Right ventricle myocardium inferior (tissue), 1 donor: ENCODE measurements around the gene PPRC1. TPM values are rescaled to one million over a fixed set of nuclear protein-coding genes. Genes with fewer than 3 reads are reported as not detected.

Experiments
- ATAC-seq: fragments of 200-7000 bp; cut with Tn5 transposase; one replicate; pipeline ENCODE4 v1.9.1; 2020; ENCODE audit warnings: mild to moderate bottlenecking, moderate library complexity
- DNase-seq: peaks from one replicate; pipeline ENCODE4 v3.0.0; 2021; ENCODE audit errors: missing footprints
- intact Hi-C: fragments of 100-400 bp; cut with DNase I; formaldehyde crosslinking; loops from one replicate; pipeline ENCODE4 v1.11.0; 2022
- long read RNA-seq: library from polyadenylated mRNA; unstranded; transcript quantifications from one replicate; pipeline ENCODE4 v2.0.0, GENCODE V29; 2021
- total RNA-seq: library from RNA; stranded (reverse); fragmentation: NEBNext Ultra II Directional; extraction: Animal tissue kit (Norgen Biotek cat#: 25700); gene quantifications from one replicate; pipeline ENCODE4 v1.2.1, GENCODE V29; 2021
- donor health status: DM: no; HTN: yes; CAD: no; lungs with severe emphysema.

Gene PPRC1, protein sequence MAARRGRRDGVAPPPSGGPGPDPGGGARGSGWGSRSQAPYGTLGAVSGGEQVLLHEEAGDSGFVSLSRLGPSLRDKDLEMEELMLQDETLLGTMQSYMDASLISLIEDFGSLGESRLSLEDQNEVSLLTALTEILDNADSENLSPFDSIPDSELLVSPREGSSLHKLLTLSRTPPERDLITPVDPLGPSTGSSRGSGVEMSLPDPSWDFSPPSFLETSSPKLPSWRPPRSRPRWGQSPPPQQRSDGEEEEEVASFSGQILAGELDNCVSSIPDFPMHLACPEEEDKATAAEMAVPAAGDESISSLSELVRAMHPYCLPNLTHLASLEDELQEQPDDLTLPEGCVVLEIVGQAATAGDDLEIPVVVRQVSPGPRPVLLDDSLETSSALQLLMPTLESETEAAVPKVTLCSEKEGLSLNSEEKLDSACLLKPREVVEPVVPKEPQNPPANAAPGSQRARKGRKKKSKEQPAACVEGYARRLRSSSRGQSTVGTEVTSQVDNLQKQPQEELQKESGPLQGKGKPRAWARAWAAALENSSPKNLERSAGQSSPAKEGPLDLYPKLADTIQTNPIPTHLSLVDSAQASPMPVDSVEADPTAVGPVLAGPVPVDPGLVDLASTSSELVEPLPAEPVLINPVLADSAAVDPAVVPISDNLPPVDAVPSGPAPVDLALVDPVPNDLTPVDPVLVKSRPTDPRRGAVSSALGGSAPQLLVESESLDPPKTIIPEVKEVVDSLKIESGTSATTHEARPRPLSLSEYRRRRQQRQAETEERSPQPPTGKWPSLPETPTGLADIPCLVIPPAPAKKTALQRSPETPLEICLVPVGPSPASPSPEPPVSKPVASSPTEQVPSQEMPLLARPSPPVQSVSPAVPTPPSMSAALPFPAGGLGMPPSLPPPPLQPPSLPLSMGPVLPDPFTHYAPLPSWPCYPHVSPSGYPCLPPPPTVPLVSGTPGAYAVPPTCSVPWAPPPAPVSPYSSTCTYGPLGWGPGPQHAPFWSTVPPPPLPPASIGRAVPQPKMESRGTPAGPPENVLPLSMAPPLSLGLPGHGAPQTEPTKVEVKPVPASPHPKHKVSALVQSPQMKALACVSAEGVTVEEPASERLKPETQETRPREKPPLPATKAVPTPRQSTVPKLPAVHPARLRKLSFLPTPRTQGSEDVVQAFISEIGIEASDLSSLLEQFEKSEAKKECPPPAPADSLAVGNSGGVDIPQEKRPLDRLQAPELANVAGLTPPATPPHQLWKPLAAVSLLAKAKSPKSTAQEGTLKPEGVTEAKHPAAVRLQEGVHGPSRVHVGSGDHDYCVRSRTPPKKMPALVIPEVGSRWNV (N-terminal part only)
- 14.3 TPM for total RNA-seq
- long read RNA-seq, full-length matches to known transcripts, result 2 of 5 reads
- long read RNA-seq, partial matches to known transcripts, result 3 of 5 reads
- long read RNA-seq, other reads (novel, unspliced or antisense), result 0 of 5 reads

DNA sequence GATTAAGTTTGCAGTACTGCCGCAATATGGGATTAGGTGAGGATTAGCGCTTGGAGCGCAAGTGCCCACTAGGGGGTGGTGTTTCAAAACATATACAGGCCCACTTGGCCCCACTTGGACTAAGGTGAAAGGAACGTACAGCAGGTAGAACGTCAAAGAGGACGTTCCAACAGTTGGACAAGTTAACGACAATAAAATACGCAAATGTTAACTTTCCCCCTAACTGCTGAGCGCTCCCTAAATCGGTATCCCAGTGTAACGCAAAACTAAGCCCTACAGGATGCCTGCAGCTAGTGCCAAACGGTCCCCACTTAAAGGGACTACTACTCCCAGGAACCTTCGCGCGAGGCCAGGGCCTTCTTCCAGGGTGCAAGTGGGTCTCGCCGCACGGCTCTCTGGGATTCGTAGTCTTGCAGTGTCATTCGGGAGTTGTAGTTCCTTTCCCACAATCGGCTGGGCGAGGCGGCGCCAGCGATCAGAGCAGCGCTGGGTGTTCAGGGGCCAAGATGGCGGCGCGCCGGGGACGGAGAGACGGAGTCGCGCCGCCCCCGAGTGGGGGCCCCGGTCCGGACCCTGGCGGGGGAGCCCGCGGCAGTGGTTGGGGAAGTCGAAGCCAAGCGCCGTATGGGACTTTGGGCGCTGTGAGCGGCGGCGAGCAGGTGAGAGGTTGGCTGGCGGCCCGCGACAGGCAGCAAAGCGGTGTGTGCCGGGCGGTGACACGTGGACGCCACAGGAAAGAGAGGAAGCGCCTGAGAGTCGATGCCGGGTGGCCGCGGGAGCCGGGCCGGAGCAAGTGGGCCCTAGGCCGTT is at the start of gene PPRC1:
Gene PPRC1 (plus strand): TSS at position 478 of the 810 bp plus-strand sequence. CDS start 29 bp downstream, at position 507.
- ATAC-seq, result peak; percentile 97
- DNase-seq, result peak; percentile 100
- intact Hi-C loops, result loop anchor here (1.0 kb wide), 1 partner anchor 20 kb away; the partner anchor contains the start of gene NOLC1

DNA sequence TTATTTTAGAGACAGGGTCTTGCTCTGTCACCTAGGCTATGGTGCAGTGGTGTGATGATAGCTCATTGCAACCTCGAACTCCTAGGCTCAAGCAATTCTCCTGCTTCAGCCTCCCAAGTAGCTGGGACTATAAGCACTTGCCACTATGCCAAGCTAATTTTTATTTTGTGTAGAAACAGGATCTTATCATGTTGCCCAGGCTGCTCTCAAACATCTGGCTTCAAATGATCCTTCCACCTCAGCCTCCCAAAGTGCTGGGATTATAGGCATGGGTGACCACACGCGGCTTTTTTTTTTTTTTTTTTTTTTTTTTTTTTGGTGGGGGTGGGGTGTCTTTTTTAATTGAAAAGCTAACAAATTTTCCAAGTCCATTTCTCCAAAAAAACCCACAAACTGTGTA is 49.3 kb upstream of the PPRC1 start:
- ATAC-seq, result no peak
- DNase-seq, result no peak
- intact Hi-C loops, result no loop called here

DNA sequence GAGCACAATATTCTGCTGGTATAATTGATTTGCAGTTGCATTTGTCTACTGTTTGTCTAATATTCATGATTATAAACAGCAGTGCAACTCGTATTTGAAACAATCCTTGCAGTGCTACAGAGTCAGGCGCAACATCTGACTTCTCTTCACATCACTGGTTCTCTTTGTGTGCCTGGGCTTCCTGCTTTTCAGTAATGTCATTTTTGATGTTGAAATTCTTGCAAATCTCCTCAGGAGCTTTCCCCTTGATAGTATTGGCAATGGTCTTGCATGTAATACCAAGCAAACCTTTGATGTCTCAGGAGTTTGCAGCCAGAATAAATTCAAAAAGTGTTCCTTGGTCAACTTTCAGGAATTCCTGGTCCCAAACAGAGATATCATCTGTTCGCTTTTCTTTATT is 47.5 kb upstream of the PPRC1 start:
- DNase-seq (no peak), ATAC-seq (no peak)
- intact Hi-C loops, result no loop called here

DNA sequence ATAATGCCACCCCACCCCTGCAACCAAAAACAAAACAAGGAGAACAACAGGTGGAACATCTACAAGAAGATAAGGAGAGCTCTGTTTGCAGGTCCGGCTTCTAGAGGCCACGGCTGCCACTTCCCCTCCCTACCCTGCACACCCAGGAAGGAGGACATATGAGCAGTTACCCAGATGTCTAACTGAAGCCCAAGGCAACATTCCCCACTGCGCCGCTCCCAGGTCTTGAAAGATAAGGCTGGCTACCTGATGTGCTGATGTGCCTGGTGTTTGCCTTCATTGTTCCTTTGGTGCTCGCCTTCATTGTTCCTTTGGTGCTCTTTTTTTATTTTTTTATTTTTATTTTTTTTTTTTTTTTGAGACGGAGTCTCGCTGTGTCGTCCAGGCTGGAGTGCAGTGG is 46.6 kb upstream of the PPRC1 start:
- ATAC-seq, result no peak
- intact Hi-C loops, result no loop called here
- no peak for DNase-seq

DNA sequence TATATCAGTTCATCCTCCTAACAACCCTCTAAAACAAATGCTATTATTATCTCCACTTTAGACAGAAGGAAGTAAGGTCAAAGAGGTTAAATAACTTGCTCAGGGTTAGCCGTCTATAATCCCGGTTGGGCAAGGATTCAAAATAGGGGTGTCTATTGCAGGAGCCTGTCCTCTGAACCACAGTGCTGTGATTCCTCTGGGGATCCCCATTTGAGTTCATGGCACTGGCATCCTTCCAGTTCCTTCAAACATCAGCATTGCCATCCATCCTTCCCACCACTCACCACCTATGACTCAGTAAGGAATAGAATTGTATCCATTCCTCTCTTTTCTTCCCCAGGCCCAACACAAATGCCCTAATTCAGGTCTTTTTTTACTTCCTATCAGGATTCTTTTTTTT is 42.1 kb upstream of the PPRC1 start:
- intact Hi-C loops, result no loop called here
- no peak for ATAC-seq
- no peak for DNase-seq

DNA sequence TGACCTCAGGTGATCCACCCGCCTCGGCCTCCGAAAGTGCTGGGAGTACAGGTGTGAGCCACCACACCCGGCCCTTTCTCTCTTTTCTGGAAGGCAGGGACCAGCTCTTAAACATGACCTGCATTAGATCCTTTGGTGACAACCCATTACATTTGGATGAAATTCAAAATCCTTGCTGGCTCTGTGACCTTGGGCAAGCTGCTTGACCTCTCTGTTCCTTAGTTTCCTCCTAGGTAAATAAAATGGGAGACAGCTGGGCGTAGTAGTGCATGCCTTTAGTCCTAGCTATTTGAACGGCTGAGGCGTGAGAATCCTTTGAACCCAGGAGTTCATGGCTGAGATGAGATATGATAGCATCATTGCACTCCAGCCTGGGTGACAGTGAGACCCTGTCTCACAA is 36.4 kb upstream of the PPRC1 start:
- DNase-seq (no peak), ATAC-seq (no peak)
- intact Hi-C loops, result no loop called here

- intact Hi-C loops, result no loop called here
- DNase-seq, result no peak
- ATAC-seq, result no peak
These were observed 31.7 kb upstream of the PPRC1 start for GRCh38 chr10:102101152-102101551.

GRCh38 chr10:102102421-102102820 is 30.4 kb upstream of the PPRC1 start:
- no peak for ATAC-seq
- no peak for DNase-seq
- intact Hi-C loops, result no loop called here

- DNase-seq (no peak), ATAC-seq (no peak)
- intact Hi-C loops, result no loop called here
These were observed 25.8 kb upstream of the PPRC1 start for GRCh38 chr10:102106998-102107397.

- intact Hi-C loops, result no loop called here
- no peak for ATAC-seq
These were observed 23.4 kb upstream of the PPRC1 start for GRCh38 chr10:102109166-102110116.

DNA sequence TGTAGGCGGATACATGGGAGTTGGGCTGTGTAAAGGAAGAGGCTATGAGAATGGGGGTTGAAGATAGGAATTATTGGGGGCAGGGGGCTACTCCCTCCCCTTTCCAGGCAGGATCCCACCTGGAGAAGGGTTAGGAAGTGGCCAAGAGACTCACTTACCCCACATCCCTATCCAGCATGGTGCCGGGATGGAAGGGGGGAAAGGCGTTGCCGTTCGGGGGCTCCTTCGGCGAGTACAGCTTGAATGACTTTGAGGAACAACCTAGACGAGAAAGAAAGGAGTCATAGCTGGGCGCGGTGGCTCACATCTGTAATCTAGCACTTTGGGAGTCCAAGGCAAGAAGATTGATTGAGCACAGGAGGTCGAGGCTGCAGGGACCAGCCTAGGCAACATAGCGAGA is 21.6 kb upstream of the PPRC1 start:
- no peak for ATAC-seq
- DNase-seq, result no peak
- intact Hi-C loops, result no loop called here

More at GRCh38 chr10:102109166-102110116, 23.4 kb upstream of the PPRC1 start:
- peak; percentile 62 for DNase-seq

GRCh38 chr10:102112210-102112817 is 20.5 kb upstream of the PPRC1 start:
- intact Hi-C loops, result no loop called here
- ATAC-seq, result no peak
- no peak for DNase-seq

DNA sequence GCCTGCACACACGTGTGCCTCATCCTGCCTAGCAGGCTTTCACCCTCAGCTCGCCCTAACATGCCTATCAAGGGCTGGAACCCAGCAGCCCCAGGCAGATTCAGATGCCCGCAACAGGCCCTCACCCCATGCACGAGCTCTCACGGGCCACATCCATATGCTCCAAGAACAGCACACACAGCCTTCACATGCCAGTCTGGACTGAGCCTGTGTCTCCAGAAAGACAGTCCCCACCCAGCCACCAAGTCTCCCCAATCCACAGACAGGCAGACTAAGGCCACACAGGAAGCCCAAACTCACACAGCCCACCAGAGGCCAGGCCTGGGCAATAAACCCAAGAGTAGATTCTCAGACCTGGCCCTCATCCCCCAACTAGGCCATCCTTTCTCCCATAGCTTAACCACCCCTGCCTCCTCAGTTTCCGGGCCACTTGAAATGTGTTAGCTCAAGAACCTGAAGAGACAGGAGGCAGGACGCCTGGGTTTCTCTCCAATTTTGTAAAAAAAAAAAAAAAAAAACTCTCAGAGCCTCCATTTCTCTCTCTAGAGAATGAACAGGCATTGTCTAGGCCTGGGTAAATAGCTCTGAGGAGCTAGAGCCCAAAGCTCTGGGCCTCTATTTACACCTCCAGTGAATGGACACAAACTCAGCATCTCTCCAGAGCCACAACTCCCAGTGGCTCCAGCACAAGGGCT is 19.4 kb upstream of the PPRC1 start:
- DNase-seq, result no peak
- no peak for ATAC-seq
- intact Hi-C loops, result no loop called here

- ATAC-seq (no peak), DNase-seq (peak; percentile 73)
- intact Hi-C loops, result no loop called here
These were observed 18.6 kb upstream of the PPRC1 start for GRCh38 chr10:102113956-102114857.
